NCI-H1417 (cell line): Measurements from ENCODE around the gene WFIKKN2.
"Not testable (repeated sequence)": the region's sequence is repeated elsewhere in the genome, so short reads cannot be mapped to it uniquely, and the experiment has no call there.

ENCODE experiments used
- DNase-seq, 3 experiments: peaks; one replicate each; lab custom pipeline; 2025; lab: John Stamatoyannopoulos, UW

WFIKKN2 gene

GRCh38 chr17:50835301-50836234 is at the start of gene WFIKKN2:
Gene WFIKKN2 (plus strand): TSS chr17:50835586. CDS start chr17:50835938, 352 bp downstream.
- peak in 2 of 3 experiments; percentile 36 to 57 for DNase-seq

- peak in 1 of 3 experiments; percentile 5 for DNase-seq
These were observed 49.3 kb upstream of the WFIKKN2 start for GRCh38 chr17:50785946-50786570.

- DNase-seq: no peak
These were observed 48.3 kb upstream of the WFIKKN2 start for GRCh38 chr17:50787106-50787505.

- DNase-seq: no peak
These were observed 44.8 kb upstream of the WFIKKN2 start for GRCh38 chr17:50790618-50791017.

GRCh38 chr17:50792132-50792531 is 43.3 kb upstream of the WFIKKN2 start:
- DNase-seq: no peak

GRCh38 chr17:50793007-50793406 is 42.4 kb upstream of the WFIKKN2 start:
- DNase-seq: no peak

- DNase-seq: no peak
These were observed 41.0 kb upstream of the WFIKKN2 start for GRCh38 chr17:50794361-50794760.

- DNase-seq: peak in 1 of 3 experiments; percentile 13
These were observed 38.1 kb upstream of the WFIKKN2 start for GRCh38 chr17:50797135-50797810.

- no peak for DNase-seq
These were observed 36.7 kb upstream of the WFIKKN2 start for GRCh38 chr17:50798424-50799288.

- no peak for DNase-seq
These were observed 35.8 kb upstream of the WFIKKN2 start for GRCh38 chr17:50799582-50799981.

GRCh38 chr17:50800196-50800700 is 35.1 kb upstream of the WFIKKN2 start:
- DNase-seq: no peak

- no peak for DNase-seq
These were observed 32.5 kb upstream of the WFIKKN2 start for GRCh38 chr17:50802609-50803571.

GRCh38 chr17:50803676-50804075 is 31.7 kb upstream of the WFIKKN2 start:
- DNase-seq: no peak

- not testable (repeated sequence) for DNase-seq
These were observed 30.5 kb upstream of the WFIKKN2 start for GRCh38 chr17:50804749-50805475.

GRCh38 chr17:50805486-50805885 is 29.9 kb upstream of the WFIKKN2 start:
- no peak for DNase-seq

GRCh38 chr17:50806141-50806643 is 29.2 kb upstream of the WFIKKN2 start:
- DNase-seq: no peak

GRCh38 chr17:50807009-50807408 is 28.4 kb upstream of the WFIKKN2 start:
- no peak for DNase-seq

- no peak for DNase-seq
These were observed 27.7 kb upstream of the WFIKKN2 start for GRCh38 chr17:50807675-50808074.

- DNase-seq: no peak
These were observed 27.0 kb upstream of the WFIKKN2 start for GRCh38 chr17:50808413-50808812.
